H1 (cell line): ENCODE results near the gene TBC1D17. TPM values are rescaled to one million over a fixed set of nuclear protein-coding genes. Genes with fewer than 3 reads are reported as not detected.
A peak's percentile ranks its signal among the peaks of the same experiment; 100 is the strongest.

Source experiments
- CTCF ChIA-PET: fragments of 300-600 bp; sonication (Branson Sonifier 250); formaldehyde crosslinking; loops from one replicate; lab custom pipeline; 2021; ENCODE audit not compliant: partially characterized antibody; lab: Charles Lee
- POLR2A ChIA-PET: fragments of 300-600 bp; sonication (Branson Sonifier 250); formaldehyde crosslinking; loops from one replicate; lab custom pipeline; 2021; ENCODE audit warnings: inconsistent platforms; ENCODE audit not compliant: partially characterized antibody; lab: Charles Lee
- DNase-seq, 2 experiments: peaks; one replicate each; pipeline versions ENCODE4 v3.0.0 to v3.0.0-alpha.2; 2010 to 2022; ENCODE audit warnings: low spot score in 2 of 2, low read depth in 1 of 2, mixed read lengths in 1 of 2
- FAIRE-seq: peaks from 2 replicates; lab custom pipeline; 2011; peaks lifted over from hg19 to GRCh38; lab: Jason Lieb, UNC
- H2AFZ ChIP-seq: 2 replicates; pipeline ENCODE4 v1.8.1; 2012; ENCODE audit warnings: low read length, inconsistent platforms
- H2AK5ac ChIP-seq: 2 replicates; pipeline ENCODE4 v1.6.1; 2013; ENCODE audit warnings: low read depth, low read length
- H2BK120ac ChIP-seq: replicated peaks from 2 replicates; pipeline ENCODE3; 2013; ENCODE audit warnings: low read depth, low read length, inconsistent platforms
- H2BK12ac ChIP-seq: 2 replicates; pipeline ENCODE4 v1.6.1; 2013; ENCODE audit warnings: low read depth, low read length
- H2BK15ac ChIP-seq: 2 replicates; pipeline ENCODE4 v1.6.1; 2013; ENCODE audit warnings: low read length
- H2BK20ac ChIP-seq: 2 replicates; pipeline ENCODE4 v1.6.1; 2013; ENCODE audit warnings: low read length
- H2BK5ac ChIP-seq: 2 replicates; pipeline ENCODE4 v1.6.1; 2013; ENCODE audit warnings: low read depth, low read length
- H3K14ac ChIP-seq: 2 replicates; pipeline ENCODE4 v1.6.1; 2013; ENCODE audit warnings: inconsistent platforms; ENCODE audit not compliant: insufficient read length
- H3K18ac ChIP-seq: 2 replicates; pipeline ENCODE4 v1.6.1; 2013; ENCODE audit warnings: low read length; ENCODE audit errors: extremely low read depth
- H3K23ac ChIP-seq: 2 replicates; pipeline ENCODE4 v1.6.1; 2013; ENCODE audit warnings: inconsistent platforms; ENCODE audit not compliant: insufficient read length
- H3K23me2 ChIP-seq: 2 replicates; pipeline ENCODE4 v1.6.1; 2013; ENCODE audit warnings: low read depth, low read length
- H3K27ac ChIP-seq: 2 replicates; pipeline ENCODE4 v1.6.1; 2011; ENCODE audit warnings: low read depth, low read length, inconsistent platforms
- H3K27me3 ChIP-seq, 4 experiments: replicated peaks in 1 of 4; 1 replicate in 1 of 4; 2 replicates in 3 of 4; pipeline versions ENCODE4 v1.6.1 to v1.8.1; 2011 to 2013; ENCODE audit warnings: low read length in 3 of 4, mild to moderate bottlenecking in 3 of 4, inconsistent platforms in 2 of 4, mixed read lengths in 2 of 4, moderate library complexity in 1 of 4; ENCODE audit not compliant: control insufficient read depth in 3 of 4, insufficient read depth in 3 of 4; ENCODE audit errors: extremely low read depth in 1 of 4
- H3K36me3 ChIP-seq, 4 experiments: 2 replicates each; pipeline versions ENCODE4 v1.6.1 to v1.8.1; 2011 to 2013; ENCODE audit warnings: mild to moderate bottlenecking in 4 of 4, low read length in 3 of 4, moderate library complexity in 2 of 4, control low read depth in 1 of 4, inconsistent platforms in 1 of 4; ENCODE audit not compliant: insufficient read depth in 4 of 4, control insufficient read depth in 2 of 4
- H3K4ac ChIP-seq: replicated peaks from 2 replicates; pipeline ENCODE3; 2013; ENCODE audit warnings: low read length, low read depth, mixed read lengths, inconsistent platforms; ENCODE audit not compliant: insufficient read length
- H3K4me1 ChIP-seq, 4 experiments: replicated peaks in 1 of 4; 1 replicate in 1 of 4; 2 replicates in 3 of 4; pipeline versions ENCODE4 v1.6.1 to v1.8.1; 2011 to 2013; ENCODE audit warnings: low read length in 3 of 4, inconsistent platforms in 2 of 4, mixed read lengths in 1 of 4; ENCODE audit not compliant: insufficient read depth in 4 of 4, control insufficient read depth in 3 of 4
- H3K4me2 ChIP-seq, 2 experiments: 2 replicates each; pipeline versions ENCODE4 v1.6.1 to v1.8.1; 2011 to 2013; ENCODE audit warnings: low read depth in 2 of 2, low read length in 2 of 2, control low read depth in 1 of 2, inconsistent platforms in 1 of 2, mild to moderate bottlenecking in 1 of 2; ENCODE audit not compliant: insufficient read depth in 1 of 2
- H3K4me3 ChIP-seq, 4 experiments: fragments of 200-600, 300-600 bp in 1 of 4; sonication (generic), shearing (Covaris generic), sonication (Bioruptor Twin) in 1 of 4; 2 replicates each; pipeline versions ENCODE4 v1.5.1 to v1.8.1; 2011 to 2016; ENCODE audit warnings: low read length in 4 of 4, low read depth in 3 of 4, control low read depth in 2 of 4, inconsistent platforms in 2 of 4, mild to moderate bottlenecking in 2 of 4, mixed read lengths in 1 of 4, moderate library complexity in 1 of 4; ENCODE audit not compliant: insufficient read depth in 2 of 4; ENCODE audit errors: extremely low read depth in 1 of 4
- H3K56ac ChIP-seq: replicated peaks from 2 replicates; pipeline ENCODE3; 2013; ENCODE audit warnings: low read depth, mild to moderate bottlenecking, mixed read lengths, low read length, inconsistent platforms; ENCODE audit not compliant: insufficient read length
- H3K79me1 ChIP-seq: 2 replicates; pipeline ENCODE4 v1.6.1; 2013; ENCODE audit warnings: low read depth, low read length, control low read depth
- H3K79me2 ChIP-seq, 2 experiments: 2 replicates each; pipeline versions ENCODE4 v1.6.1 to v1.8.1; 2012 to 2013; ENCODE audit warnings: low read length in 2 of 2, mild to moderate bottlenecking in 2 of 2, inconsistent platforms in 1 of 2; ENCODE audit not compliant: insufficient read depth in 2 of 2, control insufficient read depth in 1 of 2
- H3K9ac ChIP-seq, 4 experiments: replicated peaks in 1 of 4; 1 replicate in 1 of 4; 2 replicates in 3 of 4; pipeline versions ENCODE4 v1.6.1 to v1.8.1; 2011 to 2013; ENCODE audit warnings: low read depth in 3 of 4, low read length in 3 of 4, control low read depth in 2 of 4, mild to moderate bottlenecking in 2 of 4, moderate library complexity in 2 of 4, inconsistent platforms in 1 of 4; ENCODE audit errors: extremely low read depth in 1 of 4
- H3K9me3 ChIP-seq, 2 experiments: 2 replicates each; pipeline versions ENCODE4 v1.6.1 to v1.8.1; 2012 to 2013; ENCODE audit warnings: mild to moderate bottlenecking in 2 of 2, moderate library complexity in 2 of 2, control low read depth in 1 of 2, inconsistent platforms in 1 of 2, low read depth in 1 of 2, low read length in 1 of 2, mixed read lengths in 1 of 2; ENCODE audit not compliant: insufficient read depth in 2 of 2
- H4K20me1 ChIP-seq, 2 experiments: replicated peaks in 1 of 2; 2 replicates each; pipeline versions ENCODE3 to v1.8.1; 2011 to 2013; ENCODE audit warnings: inconsistent platforms in 2 of 2, low read length in 2 of 2, mild to moderate bottlenecking in 1 of 2; ENCODE audit not compliant: insufficient read depth in 2 of 2, control insufficient read depth in 1 of 2
- H4K5ac ChIP-seq: 2 replicates; pipeline ENCODE4 v1.6.1; 2013; ENCODE audit warnings: low read length, low read depth, mixed read lengths, inconsistent platforms; ENCODE audit not compliant: insufficient read length
- H4K8ac ChIP-seq: 2 replicates; pipeline ENCODE4 v1.8.0; 2013; ENCODE audit warnings: mild to moderate bottlenecking, moderate library complexity, low read length, inconsistent platforms; ENCODE audit not compliant: insufficient read depth; ENCODE audit errors: extremely low read depth
- H4K91ac ChIP-seq: replicated peaks from 2 replicates; pipeline ENCODE3; 2013; ENCODE audit warnings: low read length, mixed read lengths, inconsistent platforms; ENCODE audit not compliant: insufficient read length
- EGR1 ChIP-seq: IDR thresholded peaks from 2 replicates; pipeline ENCODE4 v1.6.1; 2011; ENCODE audit warnings: low read depth, low read length, borderline replicate concordance
- FOSL1 ChIP-seq: IDR thresholded peaks from 2 replicates; pipeline ENCODE4 v1.6.1; 2011; ENCODE audit warnings: mild to moderate bottlenecking, low read depth, low read length, moderate library complexity; ENCODE audit not compliant: insufficient read depth
- NANOG ChIP-seq: IDR thresholded peaks from 2 replicates; pipeline ENCODE4 v1.6.1; 2011; ENCODE audit warnings: low read length, low read depth, mild to moderate bottlenecking, inconsistent platforms; ENCODE audit not compliant: insufficient read depth, poor library complexity, severe bottlenecking
- WGBS, 2 experiments: shearing (Covaris generic) in 1 of 2; methylation state at CpG; one replicate each; pipeline versions ENCODE4 v1.1.6 to v1.1.7; 2013 to 2015; ENCODE audit warnings: low lambda C conversion rate in 2 of 2, mixed read lengths in 2 of 2, inconsistent platforms in 1 of 2, low coverage in 1 of 2, missing lambda C conversion rate in 1 of 2; ENCODE audit not compliant: insufficient replicate concordance in 2 of 2, insufficient coverage in 1 of 2, insufficient read length in 1 of 2; ENCODE audit errors: extremely low coverage in 1 of 2, missing lambda C conversion rate in 1 of 2; 5-methylcytosine and 5-hydroxymethylcytosine counted together
- polyA plus RNA-seq, 7 experiments: library from polyadenylated mRNA; depleted of rRNA in 3 of 7; stranded (reverse) in 5 of 7; unstranded in 2 of 7; fragments of >200 nt in 5 of 7; fragments of 200-250 nt in 2 of 7; gene quantifications; 1 replicate in 5 of 7; 2 replicates in 1 of 7; 4 replicates in 1 of 7; pipeline versions ENCODE4 v1.2.1 to v1.2.3, GENCODE V29; 2011 to 2013; ENCODE audit warnings: missing spikeins in 2 of 7, mixed read lengths in 2 of 7
- total RNA-seq: library from RNA; stranded (reverse); fragmentation: NEBNext Ultra II Directional; extraction: Animal tissue kit (Norgen Biotek cat#: 25700); gene quantifications from 2 replicates; pipeline ENCODE4 v1.2.1, GENCODE V29; 2021

Gene TBC1D17
- total and polyA plus RNA-seq, 2 of the 8 experiments (the other 6 are each of a cell fraction or from before 2014, with no cell fraction given), result 30.3 to 44.9 TPM

DNA sequence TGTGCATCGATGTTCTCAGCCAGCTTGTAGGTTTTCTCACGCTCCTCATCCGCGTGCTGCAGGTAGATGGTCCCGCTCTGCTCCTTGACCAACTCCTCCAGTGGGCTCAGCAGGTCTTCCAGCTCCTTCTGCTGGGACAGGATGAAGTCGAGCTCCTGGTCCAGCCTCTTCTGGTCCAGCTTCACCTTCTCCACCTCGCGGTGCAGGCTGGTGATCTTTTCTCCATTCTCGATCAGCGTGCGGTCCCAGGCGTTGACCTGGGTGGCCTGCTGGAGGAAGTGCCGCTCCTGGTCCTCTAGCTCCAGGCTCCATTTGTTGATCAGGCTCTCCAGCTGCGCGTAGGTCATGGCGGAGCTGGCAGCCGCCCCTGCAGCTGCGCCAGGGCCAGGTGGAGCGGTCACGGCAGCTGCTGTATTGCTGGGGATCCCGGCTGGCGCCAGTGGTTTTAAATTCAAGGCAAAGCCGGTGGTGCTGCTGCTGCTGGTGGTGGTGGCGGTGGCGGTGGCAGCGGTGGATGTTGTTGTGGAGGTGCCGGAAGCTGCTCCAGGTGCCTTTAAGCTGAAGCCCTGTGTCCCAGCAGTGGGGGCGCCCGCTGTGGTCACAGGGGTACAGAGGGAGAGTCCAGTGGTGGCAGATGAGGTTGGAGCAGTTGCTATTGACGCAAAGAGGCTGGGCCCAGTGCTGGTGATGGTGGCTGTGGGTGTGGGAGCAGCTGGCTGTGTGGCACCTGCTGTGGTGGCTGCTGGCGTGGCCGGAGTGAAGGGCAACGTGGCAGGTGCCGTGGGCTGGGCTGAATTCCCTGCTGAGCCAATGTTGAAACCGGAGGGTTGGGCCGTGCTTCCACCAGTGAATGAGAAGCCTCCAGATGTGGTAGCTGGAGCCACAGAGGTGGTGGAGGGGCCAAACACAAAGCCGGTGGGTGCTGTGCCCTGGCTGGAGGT, 31.2 kb downstream of the TBC1D17 start:
- no peak overlapping the region for H3K9ac ChIP-seq
- H3K9me3 ChIP-seq, result no peaks in the 10 kb centered on the region
- no peaks in the 10 kb centered on the region; a peak in 1 of 7 replicates for H3K27me3 ChIP-seq
- no peak overlapping the region for H2BK20ac ChIP-seq
- H2BK120ac ChIP-seq, result no peak overlapping the region
- no peak overlapping the region for H4K91ac ChIP-seq
- H3K4me1 ChIP-seq, result peaks cover 0 to 6% (median 3%) of the 10 kb centered on the region in 4 experiments; a peak in 3 of 7 replicates
- ChIA-PET POLR2A (interaction anchor here (1.0 to 19.2 kb wide), 7 partner anchors 9 to 32 kb away, joined by 3 to 373 read pairs (median 6); partner anchors contain the start of genes AKT1S1, ATF5, IL4I1 and NUP62), CTCF (interaction anchor here (0.6 to 4.8 kb wide), 5 partner anchors 9 to 851 kb away, joined by 3 to 20 read pairs (median 3); no protein-coding TSS in a partner anchor)
- peaks cover 21 to 45% (median 34%) of the 10 kb centered on the region in 4 experiments; a peak in 7 of 8 replicates for H3K36me3 ChIP-seq
- no peak overlapping the region for H3K56ac ChIP-seq
- no peak overlapping the region for H4K5ac ChIP-seq
- FAIRE-seq (no peak), DNase-seq (no peak)
- H3K4ac ChIP-seq, result no peak overlapping the region
- peaks cover 36 to 39% of the 10 kb centered on the region in 2 experiments for H4K20me1 ChIP-seq
- H2AK5ac ChIP-seq, result no peak overlapping the region
- H2BK12ac ChIP-seq, result no peak overlapping the region
- WGBS, 2 experiments, result 98% methylated on average over 32 of the region's 37 CpGs; no CpG with 5 or more reads in 1 of the 2 experiments
- no peak overlapping the region for H3K4me3 ChIP-seq
- H2BK5ac ChIP-seq, result 0 out of 2 replicates have a peak overlapping the region, but pooled peaks have one; percentile 21
- no peak overlapping the region for H4K8ac ChIP-seq
- H3K23ac ChIP-seq, result no peak overlapping the region
- no peaks in the 10 kb centered on the region for H3K23me2 ChIP-seq
- no peak overlapping the region for H3K18ac ChIP-seq
- H3K79me1 ChIP-seq, result peaks cover 7% of the 10 kb centered on the region; the same call in 1 of the 2 replicates
- H3K14ac ChIP-seq, result no peak overlapping the region
- TF ChIP-seq EGR1 (peak; percentile 85; the same call in 1 of the 2 replicates), NANOG (no peak), FOSL1 (0 out of 2 replicates have a peak, but pooled peaks have one; percentile 48)
- no peak overlapping the region for H3K4me2 ChIP-seq
- no peak overlapping the region for H2AFZ ChIP-seq
- no peak overlapping the region for H2BK15ac ChIP-seq
- H3K27ac ChIP-seq, result no peak overlapping the region
- H3K79me2 ChIP-seq, result peaks cover 0 to 25% of the 10 kb centered on the region in 2 experiments; a peak in 1 of 4 replicates
